ENCODE results near the gene RAET1G.
"Not testable (repeated sequence)": the region's sequence is repeated elsewhere in the genome, so short reads cannot be mapped to it uniquely, and the experiment has no call there.

Gene RAET1G

DNA sequence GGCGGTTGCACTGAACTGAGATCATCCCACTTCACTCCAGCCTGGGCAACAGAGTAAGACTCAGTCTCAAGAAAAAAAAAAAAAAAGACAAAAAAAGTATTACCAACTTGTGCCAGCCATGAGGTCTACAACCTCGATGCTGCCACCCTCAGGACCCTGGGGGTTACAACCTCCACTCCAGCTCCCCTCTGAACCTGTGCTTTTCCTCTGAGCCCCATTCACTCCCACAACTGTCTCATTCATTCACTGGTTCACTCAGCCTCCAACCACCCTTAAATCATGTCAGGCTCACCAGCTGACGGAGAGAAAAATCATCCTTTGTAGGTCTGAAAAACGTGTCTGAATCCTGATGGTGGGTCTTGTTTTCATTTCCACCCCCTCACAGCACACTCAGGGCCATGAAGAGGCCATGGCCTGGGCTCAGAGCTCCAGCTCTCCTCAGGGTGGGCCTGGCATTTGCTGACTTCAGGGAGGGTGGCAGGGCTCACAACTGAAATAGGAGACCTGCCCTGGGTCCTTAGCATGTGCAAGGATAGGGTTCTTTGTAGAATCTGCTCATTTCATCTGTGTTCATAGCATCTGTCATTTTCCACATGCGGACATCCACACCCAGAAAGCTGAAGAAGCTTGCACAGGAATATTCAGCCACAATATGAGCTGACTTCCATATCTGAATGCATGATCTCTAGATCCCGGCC is 39.0 kb upstream of the RAET1G start:
- Histone ChIP-seq H2AFZ (ENCODE audit: low read depth, low read length) (0 out of 2 replicates have a peak overlapping the region, but pooled peaks have one; percentile 15), H3K36me3 (ENCODE audit: insufficient read depth, low read length) (no peaks in the 10 kb centered on the region), H3K9me3 (ENCODE audit: insufficient read depth, low read length, severe bottlenecking) (peaks cover 8% of the 10 kb centered on the region), H3K4me2 (ENCODE audit: insufficient read depth, low read length) (no peak overlapping the region), H3K27ac (ENCODE audit: low read length) (no peak overlapping the region), H3K9ac (ENCODE audit: low read depth, low read length) (no peak overlapping the region), H3K4me1 (ENCODE audit: insufficient read depth, low read length) (peaks cover 19% of the 10 kb centered on the region), H3K4me3 (ENCODE audit: low read depth in 1 of 2, low read length in 2 of 2) (no peak overlapping the region), H4K20me1 (ENCODE audit: insufficient read depth, low read length) (no peaks in the 10 kb centered on the region), H3K79me2 (ENCODE audit: insufficient read depth, low read length) (no peaks in the 10 kb centered on the region), H3K27me3 (ENCODE audit: insufficient read depth, low read length, poor library complexity) (no peaks in the 10 kb centered on the region)
- ATAC-seq (ENCODE audit: insufficient read depth, low read depth) (peak; percentile 54; the same call in 2 of the 3 replicates), DNase-seq (peak; percentile 61)
- TF ChIP-seq, protein P1, sequence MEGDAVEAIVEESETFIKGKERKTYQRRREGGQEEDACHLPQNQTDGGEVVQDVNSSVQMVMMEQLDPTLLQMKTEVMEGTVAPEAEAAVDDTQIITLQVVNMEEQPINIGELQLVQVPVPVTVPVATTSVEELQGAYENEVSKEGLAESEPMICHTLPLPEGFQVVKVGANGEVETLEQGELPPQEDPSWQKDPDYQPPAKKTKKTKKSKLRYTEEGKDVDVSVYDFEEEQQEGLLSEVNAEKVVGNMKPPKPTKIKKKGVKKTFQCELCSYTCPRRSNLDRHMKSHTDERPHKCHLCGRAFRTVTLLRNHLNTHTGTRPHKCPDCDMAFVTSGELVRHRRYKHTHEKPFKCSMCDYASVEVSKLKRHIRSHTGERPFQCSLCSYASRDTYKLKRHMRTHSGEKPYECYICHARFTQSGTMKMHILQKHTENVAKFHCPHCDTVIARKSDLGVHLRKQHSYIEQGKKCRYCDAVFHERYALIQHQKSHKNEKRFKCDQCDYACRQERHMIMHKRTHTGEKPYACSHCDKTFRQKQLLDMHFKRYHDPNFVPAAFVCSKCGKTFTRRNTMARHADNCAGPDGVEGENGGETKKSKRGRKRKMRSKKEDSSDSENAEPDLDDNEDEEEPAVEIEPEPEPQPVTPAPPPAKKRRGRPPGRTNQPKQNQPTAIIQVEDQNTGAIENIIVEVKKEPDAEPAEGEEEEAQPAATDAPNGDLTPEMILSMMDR (IDR thresholded peaks at IDR 0.05; ENCODE audit: borderline replicate concordance, extremely low read depth, low read length, poor library complexity, severe bottlenecking), result peak; percentile 66
- TF ChIP-seq EZH2 (IDR thresholded peaks at IDR 0.05; ENCODE audit: borderline replicate concordance, low read depth, low read length, severe bottlenecking), result no peak

DNA sequence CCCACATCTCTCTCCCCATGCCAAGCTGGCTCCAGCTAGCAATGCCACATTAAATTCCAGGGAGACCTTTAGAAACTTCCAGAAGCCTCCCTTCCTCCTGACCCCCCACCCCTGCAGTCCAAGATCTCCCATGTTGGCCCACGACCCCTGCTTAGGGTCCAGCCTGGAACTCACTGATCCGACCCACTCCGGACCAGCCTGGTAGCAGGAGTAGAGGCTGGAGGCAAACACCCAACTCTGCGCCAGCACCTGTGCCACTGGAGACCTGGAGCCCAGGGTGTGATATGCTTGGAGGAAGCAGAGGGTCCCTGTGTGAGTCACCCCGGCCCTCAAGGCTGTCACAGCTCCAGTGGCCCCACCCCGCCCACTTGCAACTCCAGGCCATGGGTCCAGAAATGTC is 37.6 kb upstream of the RAET1G start:
- TF ChIP-seq EZH2 (IDR thresholded peaks at IDR 0.05; ENCODE audit: borderline replicate concordance, low read depth, low read length, severe bottlenecking), result no peak
- TF ChIP-seq, protein P1 (IDR thresholded peaks at IDR 0.05; ENCODE audit: borderline replicate concordance, extremely low read depth, low read length, poor library complexity, severe bottlenecking), result no peak
- Histone ChIP-seq H3K79me2 (ENCODE audit: insufficient read depth, low read length) (no peaks in the 10 kb centered on the region), H3K4me2 (ENCODE audit: insufficient read depth, low read length) (no peak overlapping the region), H3K27ac (ENCODE audit: low read length) (no peak overlapping the region), H3K4me1 (ENCODE audit: insufficient read depth, low read length) (peaks cover 19% of the 10 kb centered on the region), H3K27me3 (ENCODE audit: insufficient read depth, low read length, poor library complexity) (no peaks in the 10 kb centered on the region), H3K36me3 (ENCODE audit: insufficient read depth, low read length) (no peaks in the 10 kb centered on the region), H3K9me3 (ENCODE audit: insufficient read depth, low read length, severe bottlenecking) (peaks cover 8% of the 10 kb centered on the region), H3K9ac (ENCODE audit: low read depth, low read length) (no peak overlapping the region), H4K20me1 (ENCODE audit: insufficient read depth, low read length) (no peaks in the 10 kb centered on the region), H2AFZ (ENCODE audit: low read depth, low read length) (no peak overlapping the region), H3K4me3 (ENCODE audit: low read depth in 1 of 2, low read length in 2 of 2) (no peak overlapping the region)
- ATAC-seq (ENCODE audit: insufficient read depth, low read depth) (no peak), DNase-seq (no peak)

DNA sequence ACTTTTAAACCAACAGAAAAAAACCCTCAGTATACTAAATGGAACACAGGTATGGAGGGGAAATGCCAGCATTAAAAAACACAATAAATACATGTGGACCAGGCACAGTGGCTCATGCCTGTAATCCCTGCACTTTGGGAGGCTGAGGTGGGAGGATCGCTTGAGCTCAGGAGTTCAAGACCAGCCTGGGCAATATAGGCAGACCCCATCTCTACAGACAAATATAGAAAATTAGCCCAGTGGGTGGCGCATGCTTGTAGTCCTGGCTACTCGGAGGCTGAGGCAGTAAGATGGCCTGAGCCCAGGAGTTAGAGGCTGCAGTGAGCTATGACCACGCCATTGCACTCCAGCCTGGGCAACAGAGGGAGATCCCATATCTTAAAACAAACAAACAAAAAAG is 36.9 kb upstream of the RAET1G start:
- H3K36me3 ChIP-seq (ENCODE audit: insufficient read depth, low read length); H3K27me3 ChIP-seq (ENCODE audit: insufficient read depth, low read length, poor library complexity); ATAC-seq (ENCODE audit: insufficient read depth, low read depth); H3K79me2 ChIP-seq (ENCODE audit: insufficient read depth, low read length); H3K9ac ChIP-seq (ENCODE audit: low read depth, low read length); H3K4me3 ChIP-seq (ENCODE audit: low read depth in 1 of 2, low read length in 2 of 2); H2AFZ ChIP-seq (ENCODE audit: low read depth, low read length); H3K27ac ChIP-seq (ENCODE audit: low read length); H3K9me3 ChIP-seq (ENCODE audit: insufficient read depth, low read length, severe bottlenecking); H3K4me2 ChIP-seq (ENCODE audit: insufficient read depth, low read length); H4K20me1 ChIP-seq (ENCODE audit: insufficient read depth, low read length); DNase-seq: not testable (repeated sequence)
- peaks cover 19% of the 10 kb centered on the region for H3K4me1 ChIP-seq (ENCODE audit: insufficient read depth, low read length)

DNA sequence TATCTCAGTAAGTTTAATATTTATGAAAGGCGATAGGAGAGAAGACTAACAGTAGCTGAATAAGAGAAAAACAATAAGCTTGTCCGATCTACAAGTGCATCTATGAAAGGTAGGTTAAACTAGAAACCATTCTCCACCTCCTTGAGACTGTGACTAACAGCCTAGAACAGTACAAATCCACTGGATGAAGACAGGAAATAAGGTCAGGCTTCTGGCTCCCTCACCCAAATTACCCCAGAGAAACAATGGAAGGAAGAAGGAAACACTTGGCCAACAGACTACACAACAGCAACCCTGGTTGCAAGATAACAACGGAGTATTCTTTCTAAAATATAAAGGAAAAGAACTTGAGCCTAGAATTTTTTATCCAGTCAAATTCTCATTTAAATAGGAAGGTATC is 35.2 kb upstream of the RAET1G start:
- not testable (repeated sequence) for H3K4me1 ChIP-seq (ENCODE audit: insufficient read depth, low read length); H4K20me1 ChIP-seq (ENCODE audit: insufficient read depth, low read length); H3K79me2 ChIP-seq (ENCODE audit: insufficient read depth, low read length); H2AFZ ChIP-seq (ENCODE audit: low read depth, low read length); H3K9ac ChIP-seq (ENCODE audit: low read depth, low read length); H3K36me3 ChIP-seq (ENCODE audit: insufficient read depth, low read length); H3K4me2 ChIP-seq (ENCODE audit: insufficient read depth, low read length); H3K27ac ChIP-seq (ENCODE audit: low read length); H3K27me3 ChIP-seq (ENCODE audit: insufficient read depth, low read length, poor library complexity); H3K4me3 ChIP-seq (ENCODE audit: low read depth in 1 of 2, low read length in 2 of 2); ATAC-seq (ENCODE audit: insufficient read depth, low read depth); H3K9me3 ChIP-seq (ENCODE audit: insufficient read depth, low read length, severe bottlenecking); DNase-seq

DNA sequence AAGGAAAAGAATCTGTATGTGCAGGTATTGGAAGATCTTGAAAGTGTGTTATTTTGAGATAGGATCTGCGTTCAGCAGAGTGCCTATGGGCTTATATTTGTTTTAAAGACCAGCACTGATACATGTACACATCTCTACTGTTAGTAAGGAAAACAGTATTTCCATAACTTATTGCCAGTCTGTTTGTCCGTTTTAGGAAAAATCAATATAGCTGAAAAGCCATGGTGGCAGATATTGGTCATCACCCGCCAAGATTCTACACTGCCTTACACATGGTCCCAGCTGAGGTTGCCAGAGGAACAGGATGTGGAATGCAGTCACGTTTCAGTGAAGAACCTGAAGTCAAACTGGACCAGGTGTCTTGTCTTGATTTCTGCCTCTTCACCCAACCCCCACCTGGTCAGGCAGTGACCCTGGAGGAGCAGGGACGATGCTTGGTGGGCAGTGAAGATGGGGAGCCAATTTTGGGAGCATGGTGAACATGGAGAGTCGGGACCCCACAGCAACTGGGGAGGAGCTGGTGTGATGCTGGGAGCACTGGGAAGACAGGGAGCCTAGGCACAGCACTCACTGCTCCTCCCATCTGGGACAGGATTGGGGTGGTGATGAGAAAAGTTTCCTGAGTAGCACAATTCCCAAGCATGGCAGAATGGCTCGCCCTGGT is 32.9 kb upstream of the RAET1G start:
- H3K79me2 ChIP-seq (ENCODE audit: insufficient read depth, low read length); H3K27me3 ChIP-seq (ENCODE audit: insufficient read depth, low read length, poor library complexity); H4K20me1 ChIP-seq (ENCODE audit: insufficient read depth, low read length); H3K4me2 ChIP-seq (ENCODE audit: insufficient read depth, low read length); H3K27ac ChIP-seq (ENCODE audit: low read length); DNase-seq; H3K9ac ChIP-seq (ENCODE audit: low read depth, low read length); H3K4me1 ChIP-seq (ENCODE audit: insufficient read depth, low read length); H2AFZ ChIP-seq (ENCODE audit: low read depth, low read length); H3K36me3 ChIP-seq (ENCODE audit: insufficient read depth, low read length); ATAC-seq (ENCODE audit: insufficient read depth, low read depth); H3K4me3 ChIP-seq (ENCODE audit: low read depth in 1 of 2, low read length in 2 of 2); H3K9me3 ChIP-seq (ENCODE audit: insufficient read depth, low read length, severe bottlenecking): not testable (repeated sequence)

DNA sequence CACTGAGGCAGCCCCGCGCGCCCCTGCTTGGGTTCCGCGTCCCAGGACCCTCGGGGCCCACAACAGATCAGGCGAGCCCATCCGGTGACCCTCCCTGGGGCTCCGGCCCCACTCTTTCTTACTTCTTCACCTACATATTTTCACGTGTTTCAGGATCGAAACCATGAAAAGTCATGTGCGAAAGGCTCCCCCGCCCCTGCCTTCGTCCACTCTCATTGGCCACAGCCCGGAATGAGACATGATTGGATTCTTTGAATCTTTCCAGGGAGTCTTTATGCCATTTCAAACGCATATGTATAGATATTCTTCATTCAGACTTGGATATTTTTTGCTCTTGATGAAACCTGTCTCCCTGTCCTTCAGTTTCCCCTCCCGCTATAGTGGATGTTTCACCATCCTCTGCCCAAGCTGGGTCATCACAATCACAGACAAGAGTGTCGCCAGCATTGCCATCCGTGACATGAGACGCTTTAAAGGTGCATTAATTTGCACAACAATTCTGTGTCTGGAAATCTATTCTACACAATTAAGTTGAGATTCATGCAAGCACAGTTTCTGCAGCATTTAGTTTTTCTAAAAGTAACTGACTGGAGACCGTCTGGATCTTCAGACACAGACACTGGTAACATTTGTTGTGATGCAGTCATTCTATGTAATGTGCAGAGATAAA is 32.2 kb upstream of the RAET1G start:
- DNase-seq; H3K4me1 ChIP-seq (ENCODE audit: insufficient read depth, low read length); H3K9ac ChIP-seq (ENCODE audit: low read depth, low read length); H3K9me3 ChIP-seq (ENCODE audit: insufficient read depth, low read length, severe bottlenecking); H3K79me2 ChIP-seq (ENCODE audit: insufficient read depth, low read length); H2AFZ ChIP-seq (ENCODE audit: low read depth, low read length); H3K27me3 ChIP-seq (ENCODE audit: insufficient read depth, low read length, poor library complexity); H3K27ac ChIP-seq (ENCODE audit: low read length); H3K4me2 ChIP-seq (ENCODE audit: insufficient read depth, low read length); H3K4me3 ChIP-seq (ENCODE audit: low read depth in 1 of 2, low read length in 2 of 2); ATAC-seq (ENCODE audit: insufficient read depth, low read depth); H4K20me1 ChIP-seq (ENCODE audit: insufficient read depth, low read length); H3K36me3 ChIP-seq (ENCODE audit: insufficient read depth, low read length): not testable (repeated sequence)

Measured in DND-41 (cell line).